Breast epithelium (tissue), 3 donors: ENCODE measurements around the gene SLC10A2.

Source experiments
- CTCF ChIP-seq, 3 donors: fragments of 450-650 bp; IDR thresholded peaks; one replicate each; pipeline ENCODE4 v1.5.1; 2016 to 2017; ENCODE audit warnings: antibody characterized with exemption in 3 of 3, mild to moderate bottlenecking in 3 of 3, moderate library complexity in 3 of 3
- POLR2AphosphoS5 ChIP-seq, 3 donors: sonication (generic); formaldehyde crosslinking; IDR thresholded peaks; one replicate each; pipeline ENCODE4 v1.6.1; 2017; ENCODE audit warnings: antibody characterized with exemption in 3 of 3

GRCh38 chr13:103066079-103066780 lies at the start of gene SLC10A2:
- TF ChIP-seq CTCF (IDR thresholded peaks at IDR 0.05) (no peak), POLR2AphosphoS5 (IDR thresholded peaks at IDR 0.05) (no peak)
